Prostate gland (tissue), 2 donors: ENCODE data around the gene BICDL1. TPM values are rescaled to one million over a fixed set of nuclear protein-coding genes. Genes with fewer than 3 reads are reported as not detected.

ENCODE experiments used
- DNase-seq: peaks from one replicate; pipeline ENCODE4 v3.0.0-alpha.2; 2019; ENCODE audit warnings: low spot score
- H3K27ac ChIP-seq, 2 donors: fragments of 200-600 bp; sonication (generic); 2 replicates each; pipeline ENCODE4 v1.5.1; 2017 to 2019
- H3K27me3 ChIP-seq: fragments of 200-600 bp; sonication (generic); replicated peaks from 2 replicates; pipeline ENCODE4 v1.5.1; 2019; ENCODE audit not compliant: insufficient read depth
- H3K36me3 ChIP-seq, 2 donors: fragments of 200-600 bp; sonication (generic); 1 replicate in 1 of 2; 2 replicates in 1 of 2; pipeline versions ENCODE4 v1.5.1 to v1.8.1; 2017 to 2019
- H3K4me1 ChIP-seq: fragments of 200-600 bp; sonication (generic); replicated peaks from 2 replicates; pipeline ENCODE4 v1.5.1; 2019
- H3K4me3 ChIP-seq, 2 donors: fragments of 200-600 bp; sonication (generic); 2 replicates each; pipeline ENCODE4 v1.5.1; 2017 to 2019
- H3K9me3 ChIP-seq: fragments of 200-600 bp; sonication (generic); 2 replicates; pipeline ENCODE4 v1.5.1; 2017
- POLR2A ChIP-seq: fragments of 450-650 bp; IDR thresholded peaks from one replicate; pipeline ENCODE4 v1.6.1; 2016; ENCODE audit warnings: antibody characterized with exemption, mild to moderate bottlenecking
- POLR2AphosphoS5 ChIP-seq: sonication (generic); formaldehyde crosslinking; IDR thresholded peaks from one replicate; pipeline ENCODE4 v1.6.1; 2017; ENCODE audit warnings: antibody characterized with exemption
- WGBS: methylation state at CpG from one replicate; pipeline ENCODE4 v1.1.5; 2018; 5-methylcytosine and 5-hydroxymethylcytosine counted together
- intact Hi-C: fragments of 100-400 bp; cut with DNase I; formaldehyde crosslinking; loops from one replicate; pipeline ENCODE4 v1.14.2; 2022
- total RNA-seq, 2 donors: library from RNA; depleted of rRNA; stranded (reverse); fragments of >200 nt; gene quantifications; one replicate each; pipeline ENCODE4 v1.1.0, GENCODE V29; 2016
- TF ChIP-seq, protein P1 (sequence below), 4 experiments: fragments of 200-600 bp in 2 of 4; fragments of 450-650 bp in 2 of 4; sonication (generic) in 2 of 4; IDR thresholded peaks; 1 replicate in 3 of 4; 2 replicates in 1 of 4; pipeline ENCODE4 v1.5.1; 2016 to 2019; ENCODE audit warnings: antibody characterized with exemption in 4 of 4, mild to moderate bottlenecking in 2 of 4, moderate library complexity in 2 of 4

Gene BICDL1
- total RNA-seq, 2 donors from 2014 or later, result 8.6 to 34.0 TPM

DNA sequence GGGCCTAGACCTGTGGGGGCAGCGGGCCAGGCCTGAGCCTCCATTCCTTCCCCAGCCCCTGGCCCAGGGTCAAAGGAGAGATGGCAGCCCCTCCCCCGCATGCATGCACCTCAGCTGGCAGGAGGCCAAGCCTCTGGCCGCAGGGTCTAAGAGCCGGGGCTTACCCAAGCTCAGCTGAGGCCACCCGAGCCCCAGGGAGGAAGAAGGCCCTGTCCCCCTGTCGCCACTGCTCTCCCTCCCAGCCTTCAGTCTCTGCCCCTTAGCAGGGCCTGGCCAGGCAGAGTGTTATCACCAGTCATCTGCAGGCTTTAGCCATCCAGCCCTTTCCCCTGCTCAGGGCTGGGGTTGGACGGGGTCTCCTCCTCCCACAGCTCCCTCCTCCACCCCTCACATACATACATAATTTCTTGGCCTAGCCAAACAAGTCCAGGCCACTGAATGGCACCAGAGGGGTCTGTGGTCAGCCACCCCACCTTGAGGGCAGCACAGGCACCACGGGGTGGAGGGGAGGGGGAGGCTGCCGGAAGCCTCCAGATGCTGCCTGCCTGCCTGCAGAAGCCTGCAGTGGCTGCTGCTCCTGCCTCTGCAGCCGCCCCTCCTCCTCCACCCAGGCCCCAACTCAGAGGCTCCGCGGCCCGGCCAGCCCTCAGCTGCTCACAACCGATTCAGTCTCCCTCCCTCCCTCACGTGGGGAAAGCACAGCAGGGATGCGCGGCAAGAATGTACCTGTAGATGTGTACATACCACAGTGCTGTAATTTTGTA lies 104.7 kb downstream of the BICDL1 start:
- intact Hi-C loops, result no loop called here
- no peak overlapping the region for H3K4me3 ChIP-seq
- H3K4me1 ChIP-seq, result no peaks in the 10 kb centered on the region
- TF ChIP-seq POLR2A, result no peak
- no peak for TF ChIP-seq POLR2AphosphoS5
- TF ChIP-seq, protein P1, sequence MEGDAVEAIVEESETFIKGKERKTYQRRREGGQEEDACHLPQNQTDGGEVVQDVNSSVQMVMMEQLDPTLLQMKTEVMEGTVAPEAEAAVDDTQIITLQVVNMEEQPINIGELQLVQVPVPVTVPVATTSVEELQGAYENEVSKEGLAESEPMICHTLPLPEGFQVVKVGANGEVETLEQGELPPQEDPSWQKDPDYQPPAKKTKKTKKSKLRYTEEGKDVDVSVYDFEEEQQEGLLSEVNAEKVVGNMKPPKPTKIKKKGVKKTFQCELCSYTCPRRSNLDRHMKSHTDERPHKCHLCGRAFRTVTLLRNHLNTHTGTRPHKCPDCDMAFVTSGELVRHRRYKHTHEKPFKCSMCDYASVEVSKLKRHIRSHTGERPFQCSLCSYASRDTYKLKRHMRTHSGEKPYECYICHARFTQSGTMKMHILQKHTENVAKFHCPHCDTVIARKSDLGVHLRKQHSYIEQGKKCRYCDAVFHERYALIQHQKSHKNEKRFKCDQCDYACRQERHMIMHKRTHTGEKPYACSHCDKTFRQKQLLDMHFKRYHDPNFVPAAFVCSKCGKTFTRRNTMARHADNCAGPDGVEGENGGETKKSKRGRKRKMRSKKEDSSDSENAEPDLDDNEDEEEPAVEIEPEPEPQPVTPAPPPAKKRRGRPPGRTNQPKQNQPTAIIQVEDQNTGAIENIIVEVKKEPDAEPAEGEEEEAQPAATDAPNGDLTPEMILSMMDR (IDR thresholded peaks at IDR 0.05), result no peak
- no peaks in the 10 kb centered on the region for H3K27me3 ChIP-seq
- no peak overlapping the region for H3K27ac ChIP-seq
- WGBS, result 67% methylated on average over 14 of the region's 17 CpGs
- H3K36me3 ChIP-seq, result peaks cover 0 to 10% of the 10 kb centered on the region in 2 donors
- H3K9me3 ChIP-seq, result no peaks in the 10 kb centered on the region
- no peak for DNase-seq

DNA sequence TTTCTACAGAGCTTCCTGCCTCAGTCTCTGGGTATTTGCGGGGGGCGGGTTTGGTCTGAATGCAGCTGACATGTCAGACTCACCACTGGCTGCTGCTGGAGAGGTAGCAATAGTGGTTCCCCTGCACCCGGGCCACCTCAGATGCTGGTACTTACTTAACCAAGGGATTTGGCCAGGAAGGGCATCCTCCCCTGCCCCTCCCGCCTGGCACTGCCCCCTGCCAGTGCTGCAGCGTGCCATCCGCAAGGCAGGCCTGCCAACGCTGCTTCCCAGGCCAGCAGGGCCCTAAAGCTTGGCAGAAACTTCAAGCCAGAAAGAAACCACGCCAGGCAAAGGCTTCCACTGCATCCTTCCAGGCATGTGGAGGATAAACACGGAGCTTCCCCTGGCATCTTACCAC lies 105.4 kb downstream of the BICDL1 start:
- H3K36me3 ChIP-seq, result peaks cover 0 to 10% of the 10 kb centered on the region in 2 donors
- no peak overlapping the region for H3K27ac ChIP-seq
- no peak for DNase-seq
- WGBS, result 63% methylated on average over 9 of the region's 9 CpGs
- intact Hi-C loops, result no loop called here
- H3K4me1 ChIP-seq, result no peaks in the 10 kb centered on the region
- H3K4me3 ChIP-seq, result no peak overlapping the region
- TF ChIP-seq, protein P1 (IDR thresholded peaks at IDR 0.05), result no peak
- TF ChIP-seq POLR2A (no peak), POLR2AphosphoS5 (no peak)
- H3K9me3 ChIP-seq, result no peaks in the 10 kb centered on the region
- no peaks in the 10 kb centered on the region for H3K27me3 ChIP-seq

DNA sequence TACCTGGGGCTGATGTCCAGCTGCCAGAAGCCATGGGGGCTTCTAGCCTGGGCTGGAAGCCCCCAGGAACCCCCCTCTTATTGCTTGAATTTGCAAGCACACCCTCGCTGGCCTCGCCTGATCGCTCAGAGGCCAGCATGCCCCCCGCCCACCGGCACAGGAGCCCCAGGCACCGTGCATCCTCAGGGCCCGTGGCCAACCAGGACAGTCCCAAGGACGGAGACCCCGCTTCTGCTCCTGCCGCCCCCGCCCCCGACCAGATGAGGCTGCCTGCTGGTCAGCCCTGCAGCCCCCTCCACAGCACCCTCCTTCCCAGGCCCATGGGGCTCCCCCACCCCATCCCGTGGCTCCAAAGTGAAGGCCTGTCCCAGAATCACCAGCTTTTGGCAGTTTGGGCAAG lies 106.3 kb downstream of the BICDL1 start:
- Histone ChIP-seq H3K36me3 (peaks cover 0 to 10% of the 10 kb centered on the region in 2 donors), H3K27ac (no peak overlapping the region), H3K27me3 (no peaks in the 10 kb centered on the region), H3K4me1 (no peaks in the 10 kb centered on the region), H3K4me3 (no peak overlapping the region), H3K9me3 (no peaks in the 10 kb centered on the region)
- TF ChIP-seq, protein P1 (IDR thresholded peaks at IDR 0.05), result no peak
- TF ChIP-seq POLR2AphosphoS5, result no peak
- no peak for TF ChIP-seq POLR2A
- WGBS, result 91% methylated on average over 13 of the region's 13 CpGs
- intact Hi-C loops, result no loop called here
- no peak for DNase-seq

DNA sequence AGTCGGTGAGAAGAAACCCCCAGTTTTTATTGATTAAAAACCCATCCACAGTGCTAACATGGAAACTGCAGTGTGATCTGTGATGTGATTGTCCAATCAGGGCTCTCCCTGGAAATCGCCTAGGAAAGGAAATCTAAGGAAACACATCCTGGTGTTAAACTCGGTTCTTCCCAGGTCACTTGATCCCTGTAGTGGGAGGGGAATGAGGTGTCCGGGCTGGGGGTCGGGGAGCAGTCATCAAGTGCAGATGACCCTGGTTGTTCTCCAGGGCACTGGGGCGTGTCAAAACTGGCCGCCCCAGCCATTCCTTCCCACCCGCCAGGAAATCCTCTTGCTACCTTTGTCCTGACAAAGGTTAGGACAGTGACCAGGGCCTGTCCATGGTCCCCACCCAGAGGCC lies 106.7 kb downstream of the BICDL1 start:
- no peak for TF ChIP-seq POLR2AphosphoS5
- TF ChIP-seq POLR2A, result no peak
- TF ChIP-seq, protein P1 (IDR thresholded peaks at IDR 0.05), result no peak
- intact Hi-C loops, result no loop called here
- no peak for DNase-seq
- Histone ChIP-seq H3K27me3 (no peaks in the 10 kb centered on the region), H3K36me3 (peaks cover 0 to 10% of the 10 kb centered on the region in 2 donors), H3K9me3 (no peaks in the 10 kb centered on the region), H3K4me3 (no peak overlapping the region), H3K4me1 (peaks cover 2% of the 10 kb centered on the region), H3K27ac (no peak overlapping the region)
- 70% methylated on average over 8 of the region's 8 CpGs for WGBS

DNA sequence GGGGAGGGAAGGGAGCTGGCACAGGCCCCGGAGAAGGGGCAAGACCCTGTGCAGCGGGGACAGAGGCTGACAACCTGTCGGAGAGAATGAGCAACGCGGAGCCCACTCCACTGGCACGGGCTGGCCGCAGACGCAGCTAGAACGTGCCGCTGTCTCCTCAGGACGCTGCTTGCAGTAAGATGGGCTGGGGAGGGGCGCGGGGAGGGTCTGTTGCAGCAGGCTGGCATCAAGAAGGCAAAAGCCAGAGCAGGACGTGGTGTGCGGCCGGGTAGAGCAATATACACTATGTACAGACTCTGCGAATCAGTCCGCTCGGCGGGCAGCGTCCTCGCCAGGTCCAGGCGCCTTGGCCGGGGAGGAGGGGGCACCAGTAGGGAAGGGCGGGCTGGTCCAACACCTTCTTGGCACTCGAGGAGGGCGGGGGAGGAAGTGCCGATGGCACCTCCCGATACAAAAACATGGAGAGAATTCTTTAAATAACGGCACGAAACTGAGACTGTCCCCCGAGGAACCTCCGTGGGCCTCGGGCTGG lies 107.7 kb downstream of the BICDL1 start:
- no peaks in the 10 kb centered on the region for H3K9me3 ChIP-seq
- WGBS, result 92% methylated on average over 34 of the region's 34 CpGs
- no peak for DNase-seq
- no peaks in the 10 kb centered on the region for H3K27me3 ChIP-seq
- intact Hi-C loops, result no loop called here
- no peak overlapping the region for H3K27ac ChIP-seq
- peaks cover 12% of the 10 kb centered on the region for H3K4me1 ChIP-seq
- no peak for TF ChIP-seq POLR2A
- no peak for TF ChIP-seq POLR2AphosphoS5
- TF ChIP-seq, protein P1 (IDR thresholded peaks at IDR 0.05), result no peak
- no peak overlapping the region for H3K4me3 ChIP-seq
- peaks cover 0 to 10% of the 10 kb centered on the region in 2 donors for H3K36me3 ChIP-seq
